Measurements from ENCODE around the gene HECTD4.

The HECTD4 gene

GRCh38 chr12:112184056-112184887, 198.0 kb downstream of the HECTD4 start:
- H3K36me3 ChIP-seq (ENCODE audit: control insufficient read depth, insufficient read depth, low read length), result peaks cover 6% of the 10 kb centered on the region
- no peak overlapping the region for H3K9ac ChIP-seq (ENCODE audit: low read length)
- no peak overlapping the region for H3K4me3 ChIP-seq (ENCODE audit: low read length)
- no peaks in the 10 kb centered on the region for H3K4me1 ChIP-seq (ENCODE audit: control insufficient read depth, insufficient read depth, low read length)
- H3K27me3 ChIP-seq (ENCODE audit: control insufficient read depth, insufficient read depth, low read length), result no peaks in the 10 kb centered on the region
- H3K9me3 ChIP-seq (ENCODE audit: control insufficient read depth, low read length), result no peaks in the 10 kb centered on the region

- no peaks in the 10 kb centered on the region for H3K9me3 ChIP-seq (ENCODE audit: control insufficient read depth, low read length)
- H3K27me3 ChIP-seq (ENCODE audit: control insufficient read depth, insufficient read depth, low read length), result no peaks in the 10 kb centered on the region
- H3K9ac ChIP-seq (ENCODE audit: low read length), result no peak overlapping the region
- H3K36me3 ChIP-seq (ENCODE audit: control insufficient read depth, insufficient read depth, low read length), result peaks cover 6% of the 10 kb centered on the region
- H3K4me3 ChIP-seq (ENCODE audit: low read length), result no peak overlapping the region
- no peaks in the 10 kb centered on the region for H3K4me1 ChIP-seq (ENCODE audit: control insufficient read depth, insufficient read depth, low read length)
These were observed 198.8 kb downstream of the HECTD4 start for GRCh38 chr12:112183141-112184021.

DNA sequence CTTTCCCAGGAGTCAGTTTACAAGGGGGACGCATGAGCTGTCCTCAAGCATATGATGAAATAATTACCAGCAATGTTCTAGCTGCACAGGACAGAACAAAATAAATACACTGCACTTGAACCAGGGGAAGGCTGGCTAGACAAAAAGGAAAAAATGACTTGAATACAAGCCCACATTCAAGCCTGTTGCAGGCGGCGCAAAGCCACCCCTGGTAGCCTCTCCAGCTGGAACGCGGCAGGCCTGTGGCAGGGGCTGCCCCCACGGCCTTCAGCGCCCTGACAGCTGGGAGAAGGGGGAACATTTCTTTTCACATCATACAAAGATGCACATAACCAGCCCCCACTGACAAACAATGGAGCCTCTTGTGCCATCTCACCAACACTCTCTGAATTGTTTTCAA, 199.7 kb downstream of the HECTD4 start:
- no peak overlapping the region for H3K9ac ChIP-seq (ENCODE audit: low read length)
- no peaks in the 10 kb centered on the region for H3K4me1 ChIP-seq (ENCODE audit: control insufficient read depth, insufficient read depth, low read length)
- no peaks in the 10 kb centered on the region for H3K9me3 ChIP-seq (ENCODE audit: control insufficient read depth, low read length)
- peaks cover 6% of the 10 kb centered on the region for H3K36me3 ChIP-seq (ENCODE audit: control insufficient read depth, insufficient read depth, low read length)
- no peaks in the 10 kb centered on the region for H3K27me3 ChIP-seq (ENCODE audit: control insufficient read depth, insufficient read depth, low read length)
- no peak overlapping the region for H3K4me3 ChIP-seq (ENCODE audit: low read length)

DNA sequence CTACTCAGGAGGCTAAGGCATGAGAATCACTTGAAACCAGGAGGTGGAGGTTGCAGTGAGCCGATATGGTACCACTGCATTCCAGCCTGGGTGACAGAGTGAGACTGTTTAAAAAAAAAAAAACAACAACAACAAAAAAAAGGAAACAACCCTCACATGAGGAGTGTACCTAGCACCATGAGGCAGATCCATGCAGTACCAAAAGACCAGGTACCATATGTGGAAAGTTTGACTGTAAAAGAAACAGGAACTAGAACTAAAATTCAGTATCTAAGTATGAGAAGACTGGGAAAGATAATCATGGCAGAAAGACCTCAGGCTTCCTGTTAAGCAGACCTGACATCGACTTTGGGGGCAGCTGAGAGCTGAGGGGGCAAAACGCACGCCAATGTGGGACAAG, 201.8 kb downstream of the HECTD4 start:
- Histone ChIP-seq H3K36me3 (ENCODE audit: control insufficient read depth, insufficient read depth, low read length) (peaks cover 6% of the 10 kb centered on the region), H3K9me3 (ENCODE audit: control insufficient read depth, low read length) (no peaks in the 10 kb centered on the region), H3K4me1 (ENCODE audit: control insufficient read depth, insufficient read depth, low read length) (no peaks in the 10 kb centered on the region), H3K9ac (ENCODE audit: low read length) (no peak overlapping the region), H3K27me3 (ENCODE audit: control insufficient read depth, insufficient read depth, low read length) (no peaks in the 10 kb centered on the region), H3K4me3 (ENCODE audit: low read length) (no peak overlapping the region)

DNA sequence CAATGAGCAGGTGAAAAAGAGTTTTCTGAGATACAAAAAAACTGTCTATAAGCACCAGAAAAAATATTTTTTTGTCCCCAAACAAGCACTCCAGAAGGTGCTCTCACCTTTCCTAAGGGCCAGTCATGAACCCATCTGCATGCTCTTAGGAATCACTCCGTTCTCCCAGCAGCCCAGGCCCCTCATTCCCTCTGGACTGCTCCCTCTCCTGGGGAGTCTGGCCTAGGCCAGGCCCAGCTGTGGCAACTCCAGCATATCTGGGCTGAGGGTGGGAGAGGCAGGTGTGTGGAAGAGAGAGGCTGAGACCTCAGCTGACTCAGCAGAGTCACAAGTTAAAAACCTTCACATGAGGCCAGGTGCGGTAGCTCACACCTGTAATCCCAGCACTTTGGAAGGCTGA, 202.3 kb downstream of the HECTD4 start:
- Histone ChIP-seq H3K36me3 (ENCODE audit: control insufficient read depth, insufficient read depth, low read length) (peaks cover 1% of the 10 kb centered on the region), H3K4me1 (ENCODE audit: control insufficient read depth, insufficient read depth, low read length) (no peaks in the 10 kb centered on the region), H3K9me3 (ENCODE audit: control insufficient read depth, low read length) (no peaks in the 10 kb centered on the region), H3K9ac (ENCODE audit: low read length) (no peak overlapping the region), H3K4me3 (ENCODE audit: low read length) (no peak overlapping the region), H3K27me3 (ENCODE audit: control insufficient read depth, insufficient read depth, low read length) (no peaks in the 10 kb centered on the region)

DNA sequence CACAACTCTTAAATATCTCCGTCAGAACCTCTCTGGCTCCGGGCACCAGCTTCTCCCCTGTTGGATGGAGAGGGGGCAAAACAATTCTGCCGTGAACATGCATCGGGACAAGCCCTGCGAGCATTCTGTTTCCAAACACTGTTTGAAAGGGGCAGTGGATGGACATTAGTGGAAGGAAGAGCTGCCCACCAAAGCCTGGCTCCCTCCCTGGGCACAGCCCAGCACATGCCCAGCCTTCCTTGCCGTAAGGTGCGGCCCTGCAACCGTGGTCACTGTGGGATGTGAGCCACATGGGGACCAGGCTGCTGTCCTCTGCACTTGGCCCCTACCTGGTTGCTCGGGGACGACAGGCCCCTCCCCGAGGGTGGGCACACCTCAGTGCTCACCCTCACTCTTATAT, 202.9 kb downstream of the HECTD4 start:
- no peaks in the 10 kb centered on the region for H3K9me3 ChIP-seq (ENCODE audit: control insufficient read depth, low read length)
- H3K9ac ChIP-seq (ENCODE audit: low read length), result no peak overlapping the region
- no peaks in the 10 kb centered on the region for H3K27me3 ChIP-seq (ENCODE audit: control insufficient read depth, insufficient read depth, low read length)
- no peaks in the 10 kb centered on the region for H3K4me1 ChIP-seq (ENCODE audit: control insufficient read depth, insufficient read depth, low read length)
- no peak overlapping the region for H3K4me3 ChIP-seq (ENCODE audit: low read length)
- H3K36me3 ChIP-seq (ENCODE audit: control insufficient read depth, insufficient read depth, low read length), result no peaks in the 10 kb centered on the region

DNA sequence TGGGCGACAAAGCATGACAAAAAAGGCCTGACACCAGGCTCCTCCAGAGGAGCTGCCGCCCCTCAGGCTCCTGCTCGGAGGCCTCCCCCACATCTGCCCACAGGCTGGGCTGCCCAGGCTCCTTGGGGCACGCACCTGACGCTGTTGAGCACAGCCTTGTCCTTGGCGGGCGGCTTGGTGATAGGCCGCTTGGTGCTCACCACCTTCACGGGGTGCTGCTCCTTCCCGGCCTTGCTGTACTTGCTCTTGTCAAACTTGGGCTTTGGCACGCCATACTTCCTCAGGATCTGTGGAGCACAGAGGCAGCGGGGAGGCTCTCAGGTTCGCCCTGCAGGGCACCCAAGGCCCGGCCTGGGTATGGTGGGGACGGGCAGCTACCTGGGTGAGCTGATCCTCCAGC, 203.4 kb downstream of the HECTD4 start:
- Histone ChIP-seq H3K9ac (ENCODE audit: low read length) (no peak overlapping the region), H3K4me1 (ENCODE audit: control insufficient read depth, insufficient read depth, low read length) (no peaks in the 10 kb centered on the region), H3K36me3 (ENCODE audit: control insufficient read depth, insufficient read depth, low read length) (no peaks in the 10 kb centered on the region), H3K9me3 (ENCODE audit: control insufficient read depth, low read length) (no peaks in the 10 kb centered on the region), H3K4me3 (ENCODE audit: low read length) (no peak overlapping the region), H3K27me3 (ENCODE audit: control insufficient read depth, insufficient read depth, low read length) (no peaks in the 10 kb centered on the region)

DNA sequence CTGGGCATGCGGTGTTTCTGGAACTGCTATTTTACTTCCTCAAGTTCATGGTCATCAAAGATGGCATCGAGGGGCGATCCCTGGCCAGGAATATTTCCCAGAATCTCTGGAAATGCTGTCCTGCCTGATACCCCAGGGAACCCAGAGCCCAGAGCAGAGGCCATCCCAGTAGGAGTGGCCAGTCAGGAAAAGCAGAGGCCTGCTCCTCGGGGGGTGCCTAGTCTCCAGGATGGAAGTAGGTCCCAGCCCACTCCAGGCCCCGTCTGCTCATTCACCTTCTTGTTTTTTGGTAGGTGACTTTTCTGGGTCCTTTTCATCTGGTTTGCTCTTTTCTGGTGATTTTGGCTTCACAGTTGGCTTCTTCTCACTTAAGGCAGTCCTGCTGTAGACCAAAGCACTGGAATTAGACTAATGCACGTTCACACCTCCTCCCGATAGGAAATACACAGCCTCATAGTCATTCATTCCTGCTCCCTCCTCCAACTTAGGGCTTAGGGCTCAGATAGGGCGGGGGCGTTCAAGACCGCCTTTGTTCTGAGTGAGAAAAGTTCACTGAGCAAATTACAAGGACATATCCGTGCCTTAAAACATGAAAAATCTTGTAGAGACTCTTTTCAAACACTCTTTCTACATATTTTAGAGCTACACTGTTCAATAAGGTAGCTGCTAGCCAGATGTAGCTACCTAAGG, 205.8 kb downstream of the HECTD4 start:
- H3K36me3 ChIP-seq (ENCODE audit: control insufficient read depth, insufficient read depth, low read length), result no peaks in the 10 kb centered on the region

GRCh38 chr12:112175361-112176155, 206.7 kb downstream of the HECTD4 start:
- Histone ChIP-seq H3K27me3 (ENCODE audit: control insufficient read depth, insufficient read depth, low read length) (no peaks in the 10 kb centered on the region), H3K4me1 (ENCODE audit: control insufficient read depth, insufficient read depth, low read length) (no peaks in the 10 kb centered on the region), H3K36me3 (ENCODE audit: control insufficient read depth, insufficient read depth, low read length) (no peaks in the 10 kb centered on the region), H3K4me3 (ENCODE audit: low read length) (no peak overlapping the region), H3K9me3 (ENCODE audit: control insufficient read depth, low read length) (no peaks in the 10 kb centered on the region), H3K9ac (ENCODE audit: low read length) (no peak overlapping the region)

More for the DNA sequence above, 205.8 kb downstream of the HECTD4 start:
- no peaks in the 10 kb centered on the region for H3K9me3 ChIP-seq (ENCODE audit: control insufficient read depth, low read length)
- no peak overlapping the region for H3K9ac ChIP-seq (ENCODE audit: low read length)
- H3K27me3 ChIP-seq (ENCODE audit: control insufficient read depth, insufficient read depth, low read length), result no peaks in the 10 kb centered on the region
- no peak overlapping the region for H3K4me3 ChIP-seq (ENCODE audit: low read length)
- H3K4me1 ChIP-seq (ENCODE audit: control insufficient read depth, insufficient read depth, low read length), result no peaks in the 10 kb centered on the region

- Histone ChIP-seq H3K27me3 (ENCODE audit: control insufficient read depth, insufficient read depth, low read length) (no peaks in the 10 kb centered on the region), H3K4me1 (ENCODE audit: control insufficient read depth, insufficient read depth, low read length) (no peaks in the 10 kb centered on the region), H3K9me3 (ENCODE audit: control insufficient read depth, low read length) (no peaks in the 10 kb centered on the region), H3K36me3 (ENCODE audit: control insufficient read depth, insufficient read depth, low read length) (peaks cover 10% of the 10 kb centered on the region), H3K9ac (ENCODE audit: low read length) (no peak overlapping the region), H3K4me3 (ENCODE audit: low read length) (no peak overlapping the region)
These were observed 209.5 kb downstream of the HECTD4 start for GRCh38 chr12:112172556-112173324.
